Left ventricle myocardium inferior (tissue), 1 donor: ENCODE measurements around the gene SORCS3. TPM values are rescaled to one million over a fixed set of nuclear protein-coding genes. Genes with fewer than 3 reads are reported as not detected.
A peak's percentile ranks its signal among the peaks of the same experiment; 100 is the strongest.
"Not testable (repeated sequence)": the region's sequence is repeated elsewhere in the genome, so short reads cannot be mapped to it uniquely, and the experiment has no call there.

Experiments
- DNase-seq: peaks from one replicate; pipeline ENCODE4 v3.0.0-alpha.2; 2020
- H3K27ac ChIP-seq: fragments of 200-600 bp; replicated peaks from 2 replicates; pipeline ENCODE4 v1.8.0; 2021
- H3K27me3 ChIP-seq: fragments of 200-600 bp; 2 replicates; pipeline ENCODE4 v1.8.0; 2021; ENCODE audit warnings: low read depth
- H3K36me3 ChIP-seq: fragments of 200-600 bp; 2 replicates; pipeline ENCODE4 v1.8.0; 2021
- H3K4me1 ChIP-seq: fragments of 200-600 bp; 2 replicates; pipeline ENCODE4 v1.8.0; 2021
- H3K4me3 ChIP-seq: fragments of 200-600 bp; 2 replicates; pipeline ENCODE4 v1.8.0; 2021; ENCODE audit warnings: mild to moderate bottlenecking, moderate library complexity
- H3K9me3 ChIP-seq: fragments of 200-600 bp; replicated peaks from 2 replicates; pipeline ENCODE4 v1.8.0; 2021
- intact Hi-C: fragments of 100-400 bp; cut with micrococcal nuclease; formaldehyde crosslinking; loops from one replicate; pipeline ENCODE4 v1.11.0; 2022
- total RNA-seq: library from RNA; stranded (reverse); fragmentation: NEBNext Ultra II Directional; extraction: Animal tissue kit (Norgen Biotek cat#: 25700); gene quantifications from one replicate; pipeline ENCODE4 v1.2.1, GENCODE V29; 2021
- TF ChIP-seq, protein P1 (sequence below): fragments of 200-600 bp; IDR thresholded peaks from 2 replicates; pipeline ENCODE4 v1.8.0; 2021; ENCODE audit warnings: antibody characterized with exemption, mild to moderate bottlenecking, borderline replicate concordance
- donor health status: DM: no; HTN: yes; CAD: no; lungs with severe emphysema.

Gene SORCS3
- total RNA-seq, 1 donor from 2014 or later, result 0.03 TPM

- no peaks in the 10 kb centered on the region for H3K36me3 ChIP-seq
- H3K9me3 ChIP-seq, result no peaks in the 10 kb centered on the region
- DNase-seq, result no peak
- H3K27ac ChIP-seq, result peak overlapping the region; percentile 27
- H3K27me3 ChIP-seq, result no peaks in the 10 kb centered on the region
- no peak overlapping the region for H3K4me3 ChIP-seq
- TF ChIP-seq, protein P1, sequence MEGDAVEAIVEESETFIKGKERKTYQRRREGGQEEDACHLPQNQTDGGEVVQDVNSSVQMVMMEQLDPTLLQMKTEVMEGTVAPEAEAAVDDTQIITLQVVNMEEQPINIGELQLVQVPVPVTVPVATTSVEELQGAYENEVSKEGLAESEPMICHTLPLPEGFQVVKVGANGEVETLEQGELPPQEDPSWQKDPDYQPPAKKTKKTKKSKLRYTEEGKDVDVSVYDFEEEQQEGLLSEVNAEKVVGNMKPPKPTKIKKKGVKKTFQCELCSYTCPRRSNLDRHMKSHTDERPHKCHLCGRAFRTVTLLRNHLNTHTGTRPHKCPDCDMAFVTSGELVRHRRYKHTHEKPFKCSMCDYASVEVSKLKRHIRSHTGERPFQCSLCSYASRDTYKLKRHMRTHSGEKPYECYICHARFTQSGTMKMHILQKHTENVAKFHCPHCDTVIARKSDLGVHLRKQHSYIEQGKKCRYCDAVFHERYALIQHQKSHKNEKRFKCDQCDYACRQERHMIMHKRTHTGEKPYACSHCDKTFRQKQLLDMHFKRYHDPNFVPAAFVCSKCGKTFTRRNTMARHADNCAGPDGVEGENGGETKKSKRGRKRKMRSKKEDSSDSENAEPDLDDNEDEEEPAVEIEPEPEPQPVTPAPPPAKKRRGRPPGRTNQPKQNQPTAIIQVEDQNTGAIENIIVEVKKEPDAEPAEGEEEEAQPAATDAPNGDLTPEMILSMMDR, result no peak
- H3K4me1 ChIP-seq, result peaks cover 48% of the 10 kb centered on the region
- intact Hi-C loops, result no loop called here
Observed at GRCh38 chr10:104711302-104711721, 70.2 kb downstream of the SORCS3 start.

- intact Hi-C loops, H3K36me3 ChIP-seq: not testable (repeated sequence)
- peaks cover 40% of the 10 kb centered on the region for H3K4me1 ChIP-seq
Observed at GRCh38 chr10:104730593-104730992, 89.5 kb downstream of the SORCS3 start.

GRCh38 chr10:104731192-104731591 is 90.1 kb downstream of the SORCS3 start:
- H3K9me3 ChIP-seq, result no peaks in the 10 kb centered on the region
- peaks cover 44% of the 10 kb centered on the region for H3K4me1 ChIP-seq
- TF ChIP-seq, protein P1, result no peak
- intact Hi-C loops, result no loop called here
- no peaks in the 10 kb centered on the region for H3K36me3 ChIP-seq
- no peak overlapping the region for H3K4me3 ChIP-seq
- peak overlapping the region; percentile 83 for H3K27ac ChIP-seq
- H3K27me3 ChIP-seq, result no peaks in the 10 kb centered on the region
- DNase-seq, result no peak

More at GRCh38 chr10:104730593-104730992, 89.5 kb downstream of the SORCS3 start:
- DNase-seq, H3K27ac ChIP-seq, H3K9me3 ChIP-seq, H3K4me3 ChIP-seq, H3K27me3 ChIP-seq: not testable (repeated sequence)

DNA sequence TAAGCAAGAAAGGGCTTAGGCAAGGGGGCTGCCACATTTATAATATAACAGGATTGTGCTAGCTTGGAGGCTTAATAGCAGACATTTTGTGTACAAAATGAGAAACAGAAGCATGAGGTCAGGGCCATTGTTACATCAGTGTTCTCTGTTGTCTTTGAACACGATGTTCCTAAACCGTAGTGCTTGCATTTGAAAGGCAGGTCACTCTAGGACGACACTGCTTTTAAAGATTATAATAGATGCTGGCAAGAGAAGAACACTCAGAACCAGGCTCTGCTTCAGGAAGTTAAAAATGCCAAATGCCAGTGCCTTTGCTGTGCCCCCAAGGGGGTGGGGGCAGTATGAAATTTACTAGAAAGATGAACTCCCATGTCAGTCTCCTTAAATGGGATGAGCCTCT is 91.1 kb downstream of the SORCS3 start:
- no peak overlapping the region for H3K4me3 ChIP-seq
- H3K27me3 ChIP-seq, result no peaks in the 10 kb centered on the region
- peaks cover 44% of the 10 kb centered on the region for H3K4me1 ChIP-seq
- peak overlapping the region; percentile 83 for H3K27ac ChIP-seq
- no peak for DNase-seq
- no peaks in the 10 kb centered on the region for H3K9me3 ChIP-seq
- TF ChIP-seq, protein P1, result no peak
- no peaks in the 10 kb centered on the region for H3K36me3 ChIP-seq
- intact Hi-C loops, result no loop called here

DNA sequence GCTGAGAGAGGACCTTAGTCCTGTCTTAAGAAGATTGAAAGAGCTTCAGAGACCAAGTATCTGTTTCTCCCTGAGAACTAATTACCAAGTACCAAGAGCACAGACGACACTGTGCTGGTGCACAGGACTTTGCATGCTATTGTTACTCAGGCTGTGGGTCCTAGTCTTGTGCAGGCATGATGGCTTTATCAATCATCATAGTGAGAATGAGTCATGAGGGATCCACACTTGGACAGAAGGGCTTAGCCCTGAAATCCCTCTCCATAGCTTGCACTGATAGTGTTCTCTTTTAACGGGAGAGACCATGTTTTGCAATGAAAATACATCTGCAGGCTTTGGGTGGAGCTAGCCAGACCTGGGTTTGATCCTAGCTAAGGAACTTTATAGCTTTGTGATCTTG is 93.3 kb downstream of the SORCS3 start:
- H3K27ac ChIP-seq, result no peak overlapping the region
- H3K36me3 ChIP-seq, result no peaks in the 10 kb centered on the region
- no peaks in the 10 kb centered on the region for H3K27me3 ChIP-seq
- TF ChIP-seq, protein P1, result no peak
- peaks cover 44% of the 10 kb centered on the region for H3K4me1 ChIP-seq
- no peak for DNase-seq
- no peak overlapping the region for H3K4me3 ChIP-seq
- no peaks in the 10 kb centered on the region for H3K9me3 ChIP-seq
- intact Hi-C loops, result no loop called here

DNA sequence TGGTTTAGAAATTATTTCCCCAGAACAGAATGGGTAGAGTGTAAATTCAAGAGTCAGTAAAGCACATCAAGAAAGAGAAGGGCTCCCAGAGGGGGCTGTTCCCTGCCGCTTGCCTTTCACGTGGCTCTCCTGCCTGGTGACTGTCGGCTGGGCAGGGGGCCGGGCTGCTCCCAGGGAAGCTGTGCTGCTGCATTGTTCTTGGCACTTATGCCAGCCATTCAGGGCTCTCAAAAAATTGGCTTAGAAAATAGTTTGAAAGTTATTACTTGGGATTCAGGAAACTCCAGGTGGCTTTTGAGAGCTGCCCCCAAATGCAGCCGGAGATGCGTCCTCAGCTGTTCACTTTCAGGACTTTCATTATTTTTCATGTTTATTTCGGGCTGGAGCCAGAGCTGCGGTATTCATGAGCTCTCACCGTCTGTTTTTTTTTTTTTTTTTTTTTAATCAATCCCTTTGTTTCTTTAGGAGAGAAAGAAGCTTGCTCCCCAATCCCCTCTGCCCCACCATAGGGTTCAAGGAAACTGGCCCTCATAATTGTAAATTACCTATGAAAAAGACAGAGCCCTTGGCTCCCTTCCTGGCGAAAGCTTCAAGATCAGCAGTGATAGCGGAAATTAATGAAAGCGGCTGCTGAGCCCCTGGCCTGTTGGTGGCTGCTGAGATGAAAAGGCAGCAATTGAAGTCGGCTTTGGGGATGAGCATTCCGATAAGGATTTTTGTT is 94.1 kb downstream of the SORCS3 start:
- H3K9me3 ChIP-seq, result no peaks in the 10 kb centered on the region
- intact Hi-C loops, result no loop called here
- H3K36me3 ChIP-seq, result no peaks in the 10 kb centered on the region
- TF ChIP-seq, protein P1, result no peak
- H3K27me3 ChIP-seq, result no peaks in the 10 kb centered on the region
- peak; percentile 52 for DNase-seq
- H3K4me3 ChIP-seq, result no peak overlapping the region
- peak overlapping the region; percentile 50 for H3K27ac ChIP-seq
- H3K4me1 ChIP-seq, result peaks cover 44% of the 10 kb centered on the region
